IMR-90 (cell line): ENCODE results near the gene DACH1. TPM values are rescaled to one million over a fixed set of nuclear protein-coding genes. Genes with fewer than 3 reads are reported as not detected.

ENCODE experiments used
- ATAC-seq: fragments of 200-7000 bp; cut with Tn5 transposase; 2 replicates; pipeline ENCODE4 v1.9.1; 2020; ENCODE audit warnings: low read depth, mild to moderate bottlenecking, moderate library complexity
- BruUV-seq: library from RNA; stranded (reverse); fragments of 400-500 nt; replicated peaks from 2 replicates; lab custom pipeline; 2021; lab: Mats Ljungman, UMichigan
- CTCF ChIA-PET: fragments of 300-600 bp; formaldehyde crosslinking; extraction: SDS; loops from one replicate; lab custom pipeline; 2021; ENCODE audit warnings: antibody characterized with exemption; lab: Yijun Ruan, JAX
- POLR2A ChIA-PET: fragments of 300-600 bp; sonication (Branson Sonifier 250); formaldehyde crosslinking; loops from one replicate; lab custom pipeline; 2022; ENCODE audit warnings: antibody characterized with exemption; ENCODE audit not compliant: unreplicated experiment; lab: Charles Lee
- DNase-seq: peaks from one replicate; pipeline ENCODE4 v3.0.0; 2013
- H2AFZ ChIP-seq: replicated peaks from 2 replicates; pipeline ENCODE3; 2013; ENCODE audit warnings: low read length, mild to moderate bottlenecking; ENCODE audit not compliant: poor library complexity
- H2AK5ac ChIP-seq: 2 replicates; pipeline ENCODE4 v1.6.1; 2013; ENCODE audit warnings: low read depth, low read length, inconsistent platforms
- H2AK9ac ChIP-seq: replicated peaks from 2 replicates; pipeline ENCODE3; 2013; ENCODE audit warnings: mild to moderate bottlenecking, low read depth, low read length, moderate library complexity; ENCODE audit not compliant: poor library complexity
- H2BK120ac ChIP-seq: 2 replicates; pipeline ENCODE4 v1.6.1; 2013; ENCODE audit warnings: low read depth, low read length, inconsistent platforms
- H2BK15ac ChIP-seq: 3 replicates; pipeline ENCODE4 v1.6.1; 2013; ENCODE audit warnings: low read depth, low read length, inconsistent platforms
- H2BK20ac ChIP-seq: 2 replicates; pipeline ENCODE4 v1.6.1; 2013; ENCODE audit warnings: low read depth, mild to moderate bottlenecking, inconsistent platforms, low read length, moderate library complexity
- H2BK5ac ChIP-seq: 2 replicates; pipeline ENCODE4 v1.6.1; 2013; ENCODE audit warnings: mild to moderate bottlenecking, low read depth, low read length, inconsistent platforms; ENCODE audit not compliant: poor library complexity, severe bottlenecking
- H3K14ac ChIP-seq: replicated peaks from 2 replicates; pipeline ENCODE4 v1.6.1; 2013; ENCODE audit warnings: low read depth, low read length, inconsistent platforms
- H3K18ac ChIP-seq: 2 replicates; pipeline ENCODE4 v1.6.1; 2013; ENCODE audit warnings: low read depth, low read length, control low read depth
- H3K23ac ChIP-seq: 2 replicates; pipeline ENCODE4 v1.6.1; 2013; ENCODE audit warnings: low read depth, low read length, inconsistent platforms
- H3K27ac ChIP-seq: 2 replicates; pipeline ENCODE4 v1.5.1; 2013; ENCODE audit warnings: mild to moderate bottlenecking, control low read depth, low read length; ENCODE audit not compliant: insufficient read depth
- H3K27me3 ChIP-seq: 2 replicates; pipeline ENCODE4 v1.6.1; 2013; ENCODE audit warnings: low read length; ENCODE audit not compliant: control insufficient read depth, insufficient read depth
- H3K36me3 ChIP-seq: 2 replicates; pipeline ENCODE4 v1.6.1; 2013; ENCODE audit warnings: low read length, mixed read lengths; ENCODE audit not compliant: control insufficient read depth, insufficient read depth
- H3K4ac ChIP-seq: 2 replicates; pipeline ENCODE4 v1.6.1; 2013; ENCODE audit warnings: low read depth, low read length, inconsistent platforms
- H3K4me1 ChIP-seq: 2 replicates; pipeline ENCODE4 v1.6.1; 2013; ENCODE audit warnings: low read length, mixed read lengths; ENCODE audit not compliant: control insufficient read depth, insufficient read depth
- H3K4me2 ChIP-seq: 2 replicates; pipeline ENCODE4 v1.6.1; 2013; ENCODE audit warnings: low read depth, mild to moderate bottlenecking, control low read depth, low read length, moderate library complexity
- H3K4me3 ChIP-seq: 2 replicates; pipeline ENCODE4 v1.5.1; 2013; ENCODE audit warnings: low read depth, mild to moderate bottlenecking, control low read depth, low read length, moderate library complexity; ENCODE audit not compliant: insufficient read depth
- H3K56ac ChIP-seq: 2 replicates; pipeline ENCODE4 v1.6.1; 2013; ENCODE audit warnings: low read length, inconsistent platforms; ENCODE audit not compliant: insufficient read depth; ENCODE audit errors: extremely low read depth
- H3K79me1 ChIP-seq, 2 experiments: 2 replicates each; pipeline ENCODE4 v1.6.1; 2013; ENCODE audit warnings: low read length in 2 of 2, inconsistent platforms in 1 of 2, low read depth in 1 of 2
- H3K9ac ChIP-seq: 2 replicates; pipeline ENCODE4 v1.6.1; 2013; ENCODE audit warnings: low read depth, low read length, control low read depth
- H3K9me1 ChIP-seq: 2 replicates; pipeline ENCODE4 v1.6.1; 2013; ENCODE audit warnings: low read length, inconsistent platforms; ENCODE audit not compliant: insufficient read depth
- H3K9me3 ChIP-seq: 2 replicates; pipeline ENCODE4 v1.6.1; 2013; ENCODE audit warnings: low read length; ENCODE audit not compliant: control insufficient read depth, insufficient read depth
- H4K20me1 ChIP-seq: 2 replicates; pipeline ENCODE4 v1.6.1; 2013; ENCODE audit warnings: low read length, inconsistent platforms; ENCODE audit not compliant: insufficient read depth
- H4K5ac ChIP-seq: 2 replicates; pipeline ENCODE4 v1.6.1; 2013; ENCODE audit warnings: mild to moderate bottlenecking, low read depth, low read length, control low read depth
- H4K8ac ChIP-seq, 2 experiments: 2 replicates each; pipeline ENCODE4 v1.6.1; 2013; ENCODE audit warnings: low read depth in 2 of 2, low read length in 2 of 2, control low read depth in 1 of 2, inconsistent platforms in 1 of 2
- H4K91ac ChIP-seq: 2 replicates; pipeline ENCODE4 v1.6.1; 2013; ENCODE audit warnings: low read depth, low read length, inconsistent platforms; ENCODE audit not compliant: insufficient read depth
- BHLHE40 ChIP-seq: fragments of 150-350 bp; IDR thresholded peaks from 2 replicates; pipeline ENCODE4 v1.6.1; 2016; ENCODE audit warnings: mild to moderate bottlenecking, low read depth, low read length
- CEBPB ChIP-seq: IDR thresholded peaks from 2 replicates; pipeline ENCODE4 v1.6.1; 2012; ENCODE audit warnings: low read depth, low read length, improper control_type of control experiment
- CHD1 ChIP-seq: IDR thresholded peaks from 2 replicates; pipeline ENCODE4 v1.6.1; 2012; ENCODE audit warnings: low read depth, low read length, improper control_type of control experiment
- MAFK ChIP-seq: IDR thresholded peaks from 2 replicates; pipeline ENCODE4 v1.6.1; 2012; ENCODE audit warnings: low read depth, low read length, improper control_type of control experiment
- MXI1 ChIP-seq: IDR thresholded peaks from 2 replicates; pipeline ENCODE4 v1.6.1; 2012; ENCODE audit warnings: low read depth, mild to moderate bottlenecking, low read length, moderate library complexity, borderline replicate concordance
- NFE2L2 ChIP-seq: fragments of 150-350 bp; IDR thresholded peaks from 2 replicates; pipeline ENCODE4 v1.6.1; 2016; ENCODE audit warnings: low read depth, mild to moderate bottlenecking, low read length
- RAD21 ChIP-seq: IDR thresholded peaks from 2 replicates; pipeline ENCODE4 v1.6.1; 2012; ENCODE audit warnings: low read length, improper control_type of control experiment
- RCOR1 ChIP-seq: IDR thresholded peaks from 2 replicates; pipeline ENCODE4 v1.6.1; 2012; ENCODE audit warnings: mild to moderate bottlenecking, low read length, improper control_type of control experiment; ENCODE audit not compliant: insufficient replicate concordance
- RFX5 ChIP-seq: IDR thresholded peaks from 2 replicates; pipeline ENCODE4 v1.8.0; 2012; ENCODE audit warnings: low read depth, mild to moderate bottlenecking, low read length, moderate library complexity
- WGBS, 2 experiments: methylation state at CpG; one replicate each; pipeline versions ENCODE4 v1.1.5 to v1.1.7; 2013; ENCODE audit warnings: missing lambda C conversion rate in 2 of 2; ENCODE audit not compliant: insufficient read length in 1 of 2; ENCODE audit errors: extremely low coverage in 2 of 2; 5-methylcytosine and 5-hydroxymethylcytosine counted together
- dilution Hi-C: fragments of 300-500 bp; cut with HindIII; formaldehyde crosslinking; loops from one replicate; pipeline ENCODE4 v1.14.3; 2018; ENCODE audit warnings: low sequenced_read_pairs; ENCODE audit not compliant: unreplicated experiment
- in situ Hi-C: fragments of 300-500 bp; cut with MboI; formaldehyde crosslinking; loops from 3 replicates; pipeline ENCODE4 v1.14.3; 2019; ENCODE audit warnings: low sequenced_read_pairs, inconsistent platforms, mixed read lengths
- intact Hi-C: fragments of 100-400 bp; cut with micrococcal nuclease; formaldehyde crosslinking; loops from 2 replicates; pipeline ENCODE4 v1.10.0; 2022
- polyA plus RNA-seq, 3 experiments: library from polyadenylated mRNA; depleted of rRNA; stranded (reverse); fragments of >200 nt; gene quantifications; 2 replicates each; pipeline ENCODE4 v1.2.3, GENCODE V29; 2012; ENCODE audit warnings: low replicate concordance in 1 of 3
- total RNA-seq: library from RNA; depleted of rRNA; stranded (reverse); fragments of >200 nt; gene quantifications from 2 replicates; pipeline ENCODE4 v1.2.3, GENCODE V29; 2012
- TF ChIP-seq, protein P1 (sequence below): conservative IDR thresholded peaks from 2 replicates; pipeline ENCODE4 v1.5.1; 2012; ENCODE audit warnings: mild to moderate bottlenecking, low read depth, low read length, improper control_type of control experiment
- TF ChIP-seq, protein P2 (sequence below): fragments of 150-350 bp; IDR thresholded peaks from 2 replicates; pipeline ENCODE4 v1.6.1; 2017; ENCODE audit warnings: mild to moderate bottlenecking, antibody characterized with exemption, low read length, low read depth
- TF ChIP-seq, protein P3 (sequence below): fragments of 150-350 bp; IDR thresholded peaks from 2 replicates; pipeline ENCODE4 v1.6.1; 2016; ENCODE audit warnings: low read depth, mild to moderate bottlenecking, low read length, moderate library complexity, borderline replicate concordance

DACH1 gene
- total and polyA plus RNA-seq, 2 of the 4 experiments (the other 2 are of a cell fraction), result not detected

DNA sequence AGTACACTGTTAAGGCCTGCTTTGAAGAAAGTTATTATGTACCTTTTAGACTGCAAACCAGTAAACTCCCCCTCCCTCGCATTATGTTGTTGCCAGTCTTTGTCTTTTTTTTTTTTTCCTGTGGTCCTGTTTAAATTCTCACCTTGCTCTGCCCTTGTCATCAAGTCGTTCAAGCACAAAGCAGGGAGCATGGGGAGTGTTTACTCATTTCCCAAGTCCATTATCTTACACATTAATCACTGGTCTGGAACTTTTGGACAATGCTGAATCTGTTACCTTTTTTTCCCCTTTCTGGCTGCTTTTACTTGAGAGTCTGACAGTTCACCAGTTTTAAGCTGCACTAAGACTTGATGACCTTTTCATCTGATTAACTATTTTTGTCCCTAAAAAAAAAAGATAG lies 108.2 kb downstream of the DACH1 start:
- Histone ChIP-seq H3K4me1 (no peaks in the 10 kb centered on the region), H3K18ac (no peak overlapping the region), H4K5ac (no peak overlapping the region), H2AK9ac (no peak overlapping the region), H3K4me3 (no peak overlapping the region), H3K27ac (no peak overlapping the region), H2BK15ac (no peak overlapping the region), H4K91ac (no peak overlapping the region), H3K9ac (no peak overlapping the region), H2BK120ac (no peak overlapping the region), H3K4me2 (no peak overlapping the region), H3K36me3 (no peaks in the 10 kb centered on the region), H3K23ac (no peak overlapping the region), H3K9me3 (peaks cover 2% of the 10 kb centered on the region; the same call in 1 of the 2 replicates), H3K56ac (no peak overlapping the region), H3K27me3 (no peaks in the 10 kb centered on the region), H4K20me1 (no peaks in the 10 kb centered on the region), H3K14ac (no peak overlapping the region), H3K79me1 (no peaks in the 10 kb centered on the region), H2AK5ac (no peak overlapping the region), H4K8ac (no peak overlapping the region), H2AFZ (no peak overlapping the region), H3K4ac (no peak overlapping the region), H3K9me1 (no peaks in the 10 kb centered on the region), H2BK5ac (no peak overlapping the region), H2BK20ac (no peak overlapping the region)
- intact Hi-C loops (no loop called here), in situ Hi-C loops (no loop called here), dilution Hi-C loops (no loop called here)
- DNase-seq, result no peak
- ATAC-seq, result no peak
- no CpG with 5 or more reads among the region's 2 CpGs for WGBS, 2 experiments
- POLR2A ChIA-PET, result no interaction called here
- TF ChIP-seq CEBPB (no peak), CHD1 (no peak), RFX5 (no peak), BHLHE40 (no peak), RCOR1 (no peak), RAD21 (no peak), MAFK (no peak), NFE2L2 (no peak), MXI1 (no peak)
- TF ChIP-seq, protein P1, sequence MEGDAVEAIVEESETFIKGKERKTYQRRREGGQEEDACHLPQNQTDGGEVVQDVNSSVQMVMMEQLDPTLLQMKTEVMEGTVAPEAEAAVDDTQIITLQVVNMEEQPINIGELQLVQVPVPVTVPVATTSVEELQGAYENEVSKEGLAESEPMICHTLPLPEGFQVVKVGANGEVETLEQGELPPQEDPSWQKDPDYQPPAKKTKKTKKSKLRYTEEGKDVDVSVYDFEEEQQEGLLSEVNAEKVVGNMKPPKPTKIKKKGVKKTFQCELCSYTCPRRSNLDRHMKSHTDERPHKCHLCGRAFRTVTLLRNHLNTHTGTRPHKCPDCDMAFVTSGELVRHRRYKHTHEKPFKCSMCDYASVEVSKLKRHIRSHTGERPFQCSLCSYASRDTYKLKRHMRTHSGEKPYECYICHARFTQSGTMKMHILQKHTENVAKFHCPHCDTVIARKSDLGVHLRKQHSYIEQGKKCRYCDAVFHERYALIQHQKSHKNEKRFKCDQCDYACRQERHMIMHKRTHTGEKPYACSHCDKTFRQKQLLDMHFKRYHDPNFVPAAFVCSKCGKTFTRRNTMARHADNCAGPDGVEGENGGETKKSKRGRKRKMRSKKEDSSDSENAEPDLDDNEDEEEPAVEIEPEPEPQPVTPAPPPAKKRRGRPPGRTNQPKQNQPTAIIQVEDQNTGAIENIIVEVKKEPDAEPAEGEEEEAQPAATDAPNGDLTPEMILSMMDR, result no peak
- TF ChIP-seq, protein P2, sequence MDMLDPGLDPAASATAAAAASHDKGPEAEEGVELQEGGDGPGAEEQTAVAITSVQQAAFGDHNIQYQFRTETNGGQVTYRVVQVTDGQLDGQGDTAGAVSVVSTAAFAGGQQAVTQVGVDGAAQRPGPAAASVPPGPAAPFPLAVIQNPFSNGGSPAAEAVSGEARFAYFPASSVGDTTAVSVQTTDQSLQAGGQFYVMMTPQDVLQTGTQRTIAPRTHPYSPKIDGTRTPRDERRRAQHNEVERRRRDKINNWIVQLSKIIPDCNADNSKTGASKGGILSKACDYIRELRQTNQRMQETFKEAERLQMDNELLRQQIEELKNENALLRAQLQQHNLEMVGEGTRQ, result no peak
- TF ChIP-seq, protein P3, sequence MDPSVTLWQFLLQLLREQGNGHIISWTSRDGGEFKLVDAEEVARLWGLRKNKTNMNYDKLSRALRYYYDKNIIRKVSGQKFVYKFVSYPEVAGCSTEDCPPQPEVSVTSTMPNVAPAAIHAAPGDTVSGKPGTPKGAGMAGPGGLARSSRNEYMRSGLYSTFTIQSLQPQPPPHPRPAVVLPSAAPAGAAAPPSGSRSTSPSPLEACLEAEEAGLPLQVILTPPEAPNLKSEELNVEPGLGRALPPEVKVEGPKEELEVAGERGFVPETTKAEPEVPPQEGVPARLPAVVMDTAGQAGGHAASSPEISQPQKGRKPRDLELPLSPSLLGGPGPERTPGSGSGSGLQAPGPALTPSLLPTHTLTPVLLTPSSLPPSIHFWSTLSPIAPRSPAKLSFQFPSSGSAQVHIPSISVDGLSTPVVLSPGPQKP, result no peak
- BruUV-seq, result no TSS peak
- CTCF ChIA-PET, result no interaction called here
